OCI-LY1 (cell line): ENCODE data around the gene LHFPL4.
"Not testable (repeated sequence)": the region's sequence is repeated elsewhere in the genome, so short reads cannot be mapped to it uniquely, and the experiment has no call there.

ENCODE experiments used
- EZH2 ChIP-seq: fragments of 200-600 bp; sonication (generic), shearing (Covaris generic); IDR thresholded peaks from 2 replicates; pipeline ENCODE4 v1.8.0; 2017; ENCODE audit warnings: borderline replicate concordance, mixed run types, mild to moderate bottlenecking, antibody characterized with exemption, low read length, moderate library complexity, mixed read lengths
- TF ChIP-seq, protein P1 (sequence below): fragments of 200-600 bp; sonication (generic), shearing (Covaris generic); IDR thresholded peaks from 2 replicates; pipeline ENCODE4 v1.5.1; 2017; ENCODE audit warnings: mild to moderate bottlenecking, antibody characterized with exemption, low read length, moderate library complexity, mixed read lengths

DNA sequence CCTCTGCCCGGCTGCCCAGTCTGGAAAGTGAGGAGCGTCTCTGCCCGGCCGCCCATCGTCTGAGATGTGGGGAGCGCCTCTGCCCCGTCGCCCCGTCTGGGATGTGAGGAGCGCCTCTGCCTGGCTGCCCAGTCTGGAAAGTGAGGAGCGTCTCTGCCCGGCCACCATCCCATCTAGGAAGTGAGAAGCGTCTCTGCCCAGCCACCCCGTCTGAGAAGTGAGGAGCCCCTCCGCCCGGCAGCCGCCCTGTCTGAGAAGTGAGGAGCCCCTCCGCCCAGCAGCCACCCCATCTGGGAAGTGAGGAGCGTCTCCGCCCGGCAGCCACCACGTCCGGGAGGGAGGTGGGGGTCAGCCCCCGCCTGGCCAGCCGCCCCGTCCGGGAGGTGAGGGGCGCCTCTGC, 38.2 kb upstream of the LHFPL4 start:
- TF ChIP-seq, protein P1, sequence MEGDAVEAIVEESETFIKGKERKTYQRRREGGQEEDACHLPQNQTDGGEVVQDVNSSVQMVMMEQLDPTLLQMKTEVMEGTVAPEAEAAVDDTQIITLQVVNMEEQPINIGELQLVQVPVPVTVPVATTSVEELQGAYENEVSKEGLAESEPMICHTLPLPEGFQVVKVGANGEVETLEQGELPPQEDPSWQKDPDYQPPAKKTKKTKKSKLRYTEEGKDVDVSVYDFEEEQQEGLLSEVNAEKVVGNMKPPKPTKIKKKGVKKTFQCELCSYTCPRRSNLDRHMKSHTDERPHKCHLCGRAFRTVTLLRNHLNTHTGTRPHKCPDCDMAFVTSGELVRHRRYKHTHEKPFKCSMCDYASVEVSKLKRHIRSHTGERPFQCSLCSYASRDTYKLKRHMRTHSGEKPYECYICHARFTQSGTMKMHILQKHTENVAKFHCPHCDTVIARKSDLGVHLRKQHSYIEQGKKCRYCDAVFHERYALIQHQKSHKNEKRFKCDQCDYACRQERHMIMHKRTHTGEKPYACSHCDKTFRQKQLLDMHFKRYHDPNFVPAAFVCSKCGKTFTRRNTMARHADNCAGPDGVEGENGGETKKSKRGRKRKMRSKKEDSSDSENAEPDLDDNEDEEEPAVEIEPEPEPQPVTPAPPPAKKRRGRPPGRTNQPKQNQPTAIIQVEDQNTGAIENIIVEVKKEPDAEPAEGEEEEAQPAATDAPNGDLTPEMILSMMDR = not testable (repeated sequence)
- TF ChIP-seq EZH2 = not testable (repeated sequence)
